ENCODE data around the gene AZU1. TPM values are rescaled to one million over a fixed set of nuclear protein-coding genes. Genes with fewer than 3 reads are reported as not detected.
"Not testable (repeated sequence)": the region's sequence is repeated elsewhere in the genome, so short reads cannot be mapped to it uniquely, and the experiment has no call there.

AZU1 gene
- total RNA-seq, 1 experiment from 2014 or later, result 1.6 TPM

DNA sequence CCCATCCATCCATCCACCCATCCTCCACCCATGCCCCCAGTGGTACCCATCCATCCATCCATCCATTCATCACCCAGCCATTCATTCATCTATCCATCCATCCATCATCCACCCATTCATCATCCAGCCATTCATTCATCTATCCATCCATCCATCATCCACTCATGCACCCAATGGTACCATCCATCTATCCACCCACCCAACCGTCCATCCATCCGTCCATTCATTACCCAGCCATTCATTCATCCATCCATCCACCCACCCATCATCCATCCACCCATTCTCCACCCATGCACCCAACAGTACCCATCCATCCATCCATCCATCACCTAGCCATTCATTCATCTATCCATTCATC lies 11.2 kb upstream of the AZU1 start:
- H4K8ac ChIP-seq (replicated peaks; ENCODE audit: insufficient read length, low read depth, low read length), result no peak overlapping the region
- no peak overlapping the region for H3T11ph ChIP-seq (ENCODE audit: low read length)
- no peak overlapping the region for H2BK15ac ChIP-seq (ENCODE audit: low read depth, low read length)
- Mint-ChIP-seq H3K27ac (no peak overlapping the region), H3K4me3 (no peak overlapping the region), H3K4me1 (no peaks in the 10 kb centered on the region), H3K9me3 (no peaks in the 10 kb centered on the region; a peak in 1 of 5 replicates), H3K36me3 (ENCODE audit: insufficient read depth in 1 of 3, low read depth in 3 of 3) (peaks cover 16 to 41% (median 40%) of the 10 kb centered on the region in 3 experiments), H3K27me3 (ENCODE audit: low read depth) (peaks cover 3% of the 10 kb centered on the region; the same call in 1 of the 2 replicates)
- H2AK5ac ChIP-seq (ENCODE audit: insufficient read length, low read length), result no peak overlapping the region
- H2BK12ac ChIP-seq (ENCODE audit: insufficient read length, low read depth, low read length), result no peak overlapping the region
- no peak overlapping the region for H2BK120ac ChIP-seq (ENCODE audit: low read depth, low read length, poor library complexity, severe bottlenecking)
- H3K4me2 ChIP-seq (ENCODE audit: insufficient read depth, insufficient read length, low read length), result no peak overlapping the region
- no peak overlapping the region for H2BK5ac ChIP-seq (ENCODE audit: insufficient read length, low read length)
- no peak overlapping the region for H3K27ac ChIP-seq (ENCODE audit: insufficient read length, low read depth, low read length)
- H4K91ac ChIP-seq (ENCODE audit: insufficient read length, low read depth, low read length), result no peak overlapping the region
- TF ChIP-seq, protein P1, sequence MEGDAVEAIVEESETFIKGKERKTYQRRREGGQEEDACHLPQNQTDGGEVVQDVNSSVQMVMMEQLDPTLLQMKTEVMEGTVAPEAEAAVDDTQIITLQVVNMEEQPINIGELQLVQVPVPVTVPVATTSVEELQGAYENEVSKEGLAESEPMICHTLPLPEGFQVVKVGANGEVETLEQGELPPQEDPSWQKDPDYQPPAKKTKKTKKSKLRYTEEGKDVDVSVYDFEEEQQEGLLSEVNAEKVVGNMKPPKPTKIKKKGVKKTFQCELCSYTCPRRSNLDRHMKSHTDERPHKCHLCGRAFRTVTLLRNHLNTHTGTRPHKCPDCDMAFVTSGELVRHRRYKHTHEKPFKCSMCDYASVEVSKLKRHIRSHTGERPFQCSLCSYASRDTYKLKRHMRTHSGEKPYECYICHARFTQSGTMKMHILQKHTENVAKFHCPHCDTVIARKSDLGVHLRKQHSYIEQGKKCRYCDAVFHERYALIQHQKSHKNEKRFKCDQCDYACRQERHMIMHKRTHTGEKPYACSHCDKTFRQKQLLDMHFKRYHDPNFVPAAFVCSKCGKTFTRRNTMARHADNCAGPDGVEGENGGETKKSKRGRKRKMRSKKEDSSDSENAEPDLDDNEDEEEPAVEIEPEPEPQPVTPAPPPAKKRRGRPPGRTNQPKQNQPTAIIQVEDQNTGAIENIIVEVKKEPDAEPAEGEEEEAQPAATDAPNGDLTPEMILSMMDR (conservative IDR thresholded peaks at IDR 0.05), result no peak
- H3K9me3 ChIP-seq (ENCODE audit: control insufficient read depth, low read depth, low read length), result no peaks in the 10 kb centered on the region
- H2BK20ac ChIP-seq (ENCODE audit: low read depth, low read length, poor library complexity, severe bottlenecking), result no peak overlapping the region
- H3K56ac ChIP-seq (ENCODE audit: insufficient read length, low read depth, low read length), result no peak overlapping the region
- H3K23me2 ChIP-seq (ENCODE audit: insufficient read length, low read depth, low read length, poor library complexity, severe bottlenecking), result no peaks in the 10 kb centered on the region
- no peak for DNase-seq
- no peaks in the 10 kb centered on the region for H3K27me3 ChIP-seq (ENCODE audit: insufficient read depth, low read length)
- H3K9ac ChIP-seq (ENCODE audit: extremely low read depth, insufficient read length, low read length), result no peak overlapping the region
- 100% methylated on average over 2 of the region's 2 CpGs for WGBS (ENCODE audit: extremely low coverage, insufficient read length, low lambda C conversion rate)
- no peaks in the 10 kb centered on the region for H3K79me2 ChIP-seq (ENCODE audit: insufficient read depth, low read length)
- H3K14ac ChIP-seq (ENCODE audit: insufficient read depth, low read length), result no peak overlapping the region
- H3K4me1 ChIP-seq (ENCODE audit: insufficient read depth, low read length), result no peaks in the 10 kb centered on the region
- no peaks in the 10 kb centered on the region for H3K79me1 ChIP-seq (ENCODE audit: insufficient read depth, low read depth, low read length, poor library complexity, severe bottlenecking)
- H3K4ac ChIP-seq (ENCODE audit: low read depth, low read length), result no peak overlapping the region
- H3K23ac ChIP-seq (ENCODE audit: insufficient read length, low read depth, low read length), result no peak overlapping the region
- no peaks in the 10 kb centered on the region for H4K20me1 ChIP-seq (ENCODE audit: control insufficient read depth, insufficient read depth, insufficient read length)
- H2AFZ ChIP-seq (ENCODE audit: low read length), result no peak overlapping the region
- H3K18ac ChIP-seq (ENCODE audit: insufficient read length, low read depth, low read length), result no peak overlapping the region
- no peak overlapping the region for H4K5ac ChIP-seq (ENCODE audit: insufficient read length, low read depth, low read length)

- not testable (repeated sequence) for H3K4me2 ChIP-seq (ENCODE audit: insufficient read depth, insufficient read length, low read length)
These were observed 7.4 kb upstream of the AZU1 start for GRCh38 chr19:820212-820611.

More at GRCh38 chr19:820212-820611, 7.4 kb upstream of the AZU1 start:
- H3K79me2 ChIP-seq (ENCODE audit: insufficient read depth, low read length); H3K56ac ChIP-seq (ENCODE audit: insufficient read length, low read depth, low read length); DNase-seq; H3K4ac ChIP-seq (ENCODE audit: low read depth, low read length); H3K9ac ChIP-seq (ENCODE audit: extremely low read depth, insufficient read length, low read length); H2BK20ac ChIP-seq (ENCODE audit: low read depth, low read length, poor library complexity, severe bottlenecking); H3K23ac ChIP-seq (ENCODE audit: insufficient read length, low read depth, low read length); H3K27ac ChIP-seq (ENCODE audit: insufficient read length, low read depth, low read length); H3K18ac ChIP-seq (ENCODE audit: insufficient read length, low read depth, low read length); H2AFZ ChIP-seq (ENCODE audit: low read length); H3T11ph ChIP-seq (ENCODE audit: low read length); H3K4me1 ChIP-seq (ENCODE audit: insufficient read depth, low read length); H2BK12ac ChIP-seq (ENCODE audit: insufficient read length, low read depth, low read length); H2AK5ac ChIP-seq (ENCODE audit: insufficient read length, low read length); H2BK5ac ChIP-seq (ENCODE audit: insufficient read length, low read length); H2BK120ac ChIP-seq (ENCODE audit: low read depth, low read length, poor library complexity, severe bottlenecking); H3K79me1 ChIP-seq (ENCODE audit: insufficient read depth, low read depth, low read length, poor library complexity, severe bottlenecking); H3K9me3 ChIP-seq (ENCODE audit: control insufficient read depth, low read depth, low read length); H2BK15ac ChIP-seq (ENCODE audit: low read depth, low read length); H4K91ac ChIP-seq (ENCODE audit: insufficient read length, low read depth, low read length); H4K20me1 ChIP-seq (ENCODE audit: control insufficient read depth, insufficient read depth, insufficient read length); H3K27me3 ChIP-seq (ENCODE audit: insufficient read depth, low read length); H3K27ac Mint-ChIP-seq; H3K14ac ChIP-seq (ENCODE audit: insufficient read depth, low read length); H4K8ac ChIP-seq (replicated peaks; ENCODE audit: insufficient read length, low read depth, low read length); H3K27me3 Mint-ChIP-seq (ENCODE audit: low read depth); H4K5ac ChIP-seq (ENCODE audit: insufficient read length, low read depth, low read length); H3K9me3 Mint-ChIP-seq; H3K23me2 ChIP-seq (ENCODE audit: insufficient read length, low read depth, low read length, poor library complexity, severe bottlenecking): not testable (repeated sequence)
- peaks cover 13 to 26% (median 25%) of the 10 kb centered on the region in 3 experiments for H3K36me3 Mint-ChIP-seq (ENCODE audit: insufficient read depth in 1 of 3, low read depth in 3 of 3)
- H3K4me3 Mint-ChIP-seq, result peak overlapping the region; percentile 67 to 81; a peak in 4 of 5 replicates
- H3K4me1 Mint-ChIP-seq, result peaks cover 7 to 11% of the 10 kb centered on the region in 2 experiments
- no CpG with 5 or more reads among the region's 5 CpGs for WGBS (ENCODE audit: extremely low coverage, insufficient read length, low lambda C conversion rate)
